H1 (cell line): ENCODE results near the gene ACTL7A. TPM values are rescaled to one million over a fixed set of nuclear protein-coding genes. Genes with fewer than 3 reads are reported as not detected.

Source experiments
- CTCF ChIA-PET: fragments of 300-600 bp; sonication (Branson Sonifier 250); formaldehyde crosslinking; loops from one replicate; lab custom pipeline; 2021; ENCODE audit not compliant: partially characterized antibody; lab: Charles Lee
- POLR2A ChIA-PET: fragments of 300-600 bp; sonication (Branson Sonifier 250); formaldehyde crosslinking; loops from one replicate; lab custom pipeline; 2021; ENCODE audit warnings: inconsistent platforms; ENCODE audit not compliant: partially characterized antibody; lab: Charles Lee
- DNase-seq, 2 experiments: peaks; one replicate each; pipeline versions ENCODE4 v3.0.0 to v3.0.0-alpha.2; 2010 to 2022; ENCODE audit warnings: low spot score in 2 of 2, low read depth in 1 of 2, mixed read lengths in 1 of 2
- FAIRE-seq: peaks from 2 replicates; lab custom pipeline; 2011; peaks lifted over from hg19 to GRCh38; lab: Jason Lieb, UNC
- H2AFZ ChIP-seq: 2 replicates; pipeline ENCODE4 v1.8.1; 2012; ENCODE audit warnings: low read length, inconsistent platforms
- H2AK5ac ChIP-seq: 2 replicates; pipeline ENCODE4 v1.6.1; 2013; ENCODE audit warnings: low read depth, low read length
- H2BK120ac ChIP-seq: replicated peaks from 2 replicates; pipeline ENCODE3; 2013; ENCODE audit warnings: low read depth, low read length, inconsistent platforms
- H2BK12ac ChIP-seq: 2 replicates; pipeline ENCODE4 v1.6.1; 2013; ENCODE audit warnings: low read depth, low read length
- H2BK15ac ChIP-seq: 2 replicates; pipeline ENCODE4 v1.6.1; 2013; ENCODE audit warnings: low read length
- H2BK20ac ChIP-seq: 2 replicates; pipeline ENCODE4 v1.6.1; 2013; ENCODE audit warnings: low read length
- H2BK5ac ChIP-seq: 2 replicates; pipeline ENCODE4 v1.6.1; 2013; ENCODE audit warnings: low read depth, low read length
- H3K14ac ChIP-seq: 2 replicates; pipeline ENCODE4 v1.6.1; 2013; ENCODE audit warnings: inconsistent platforms; ENCODE audit not compliant: insufficient read length
- H3K18ac ChIP-seq: 2 replicates; pipeline ENCODE4 v1.6.1; 2013; ENCODE audit warnings: low read length; ENCODE audit errors: extremely low read depth
- H3K23ac ChIP-seq: 2 replicates; pipeline ENCODE4 v1.6.1; 2013; ENCODE audit warnings: inconsistent platforms; ENCODE audit not compliant: insufficient read length
- H3K23me2 ChIP-seq: 2 replicates; pipeline ENCODE4 v1.6.1; 2013; ENCODE audit warnings: low read depth, low read length
- H3K27ac ChIP-seq: 2 replicates; pipeline ENCODE4 v1.6.1; 2011; ENCODE audit warnings: low read depth, low read length, inconsistent platforms
- H3K27me3 ChIP-seq, 4 experiments: replicated peaks in 1 of 4; 1 replicate in 1 of 4; 2 replicates in 3 of 4; pipeline versions ENCODE4 v1.6.1 to v1.8.1; 2011 to 2013; ENCODE audit warnings: low read length in 3 of 4, mild to moderate bottlenecking in 3 of 4, inconsistent platforms in 2 of 4, mixed read lengths in 2 of 4, moderate library complexity in 1 of 4; ENCODE audit not compliant: control insufficient read depth in 3 of 4, insufficient read depth in 3 of 4; ENCODE audit errors: extremely low read depth in 1 of 4
- H3K36me3 ChIP-seq, 4 experiments: 2 replicates each; pipeline versions ENCODE4 v1.6.1 to v1.8.1; 2011 to 2013; ENCODE audit warnings: mild to moderate bottlenecking in 4 of 4, low read length in 3 of 4, moderate library complexity in 2 of 4, control low read depth in 1 of 4, inconsistent platforms in 1 of 4; ENCODE audit not compliant: insufficient read depth in 4 of 4, control insufficient read depth in 2 of 4
- H3K4ac ChIP-seq: replicated peaks from 2 replicates; pipeline ENCODE3; 2013; ENCODE audit warnings: low read length, low read depth, mixed read lengths, inconsistent platforms; ENCODE audit not compliant: insufficient read length
- H3K4me1 ChIP-seq, 4 experiments: replicated peaks in 1 of 4; 1 replicate in 1 of 4; 2 replicates in 3 of 4; pipeline versions ENCODE4 v1.6.1 to v1.8.1; 2011 to 2013; ENCODE audit warnings: low read length in 3 of 4, inconsistent platforms in 2 of 4, mixed read lengths in 1 of 4; ENCODE audit not compliant: insufficient read depth in 4 of 4, control insufficient read depth in 3 of 4
- H3K4me2 ChIP-seq, 2 experiments: 2 replicates each; pipeline versions ENCODE4 v1.6.1 to v1.8.1; 2011 to 2013; ENCODE audit warnings: low read depth in 2 of 2, low read length in 2 of 2, control low read depth in 1 of 2, inconsistent platforms in 1 of 2, mild to moderate bottlenecking in 1 of 2; ENCODE audit not compliant: insufficient read depth in 1 of 2
- H3K4me3 ChIP-seq, 4 experiments: fragments of 200-600, 300-600 bp in 1 of 4; sonication (generic), shearing (Covaris generic), sonication (Bioruptor Twin) in 1 of 4; 2 replicates each; pipeline versions ENCODE4 v1.5.1 to v1.8.1; 2011 to 2016; ENCODE audit warnings: low read length in 4 of 4, low read depth in 3 of 4, control low read depth in 2 of 4, inconsistent platforms in 2 of 4, mild to moderate bottlenecking in 2 of 4, mixed read lengths in 1 of 4, moderate library complexity in 1 of 4; ENCODE audit not compliant: insufficient read depth in 2 of 4; ENCODE audit errors: extremely low read depth in 1 of 4
- H3K56ac ChIP-seq: replicated peaks from 2 replicates; pipeline ENCODE3; 2013; ENCODE audit warnings: low read depth, mild to moderate bottlenecking, mixed read lengths, low read length, inconsistent platforms; ENCODE audit not compliant: insufficient read length
- H3K79me1 ChIP-seq: 2 replicates; pipeline ENCODE4 v1.6.1; 2013; ENCODE audit warnings: low read depth, low read length, control low read depth
- H3K79me2 ChIP-seq, 2 experiments: 2 replicates each; pipeline versions ENCODE4 v1.6.1 to v1.8.1; 2012 to 2013; ENCODE audit warnings: low read length in 2 of 2, mild to moderate bottlenecking in 2 of 2, inconsistent platforms in 1 of 2; ENCODE audit not compliant: insufficient read depth in 2 of 2, control insufficient read depth in 1 of 2
- H3K9ac ChIP-seq, 4 experiments: replicated peaks in 1 of 4; 1 replicate in 1 of 4; 2 replicates in 3 of 4; pipeline versions ENCODE4 v1.6.1 to v1.8.1; 2011 to 2013; ENCODE audit warnings: low read depth in 3 of 4, low read length in 3 of 4, control low read depth in 2 of 4, mild to moderate bottlenecking in 2 of 4, moderate library complexity in 2 of 4, inconsistent platforms in 1 of 4; ENCODE audit errors: extremely low read depth in 1 of 4
- H3K9me3 ChIP-seq, 2 experiments: 2 replicates each; pipeline versions ENCODE4 v1.6.1 to v1.8.1; 2012 to 2013; ENCODE audit warnings: mild to moderate bottlenecking in 2 of 2, moderate library complexity in 2 of 2, control low read depth in 1 of 2, inconsistent platforms in 1 of 2, low read depth in 1 of 2, low read length in 1 of 2, mixed read lengths in 1 of 2; ENCODE audit not compliant: insufficient read depth in 2 of 2
- H4K20me1 ChIP-seq, 2 experiments: replicated peaks in 1 of 2; 2 replicates each; pipeline versions ENCODE3 to v1.8.1; 2011 to 2013; ENCODE audit warnings: inconsistent platforms in 2 of 2, low read length in 2 of 2, mild to moderate bottlenecking in 1 of 2; ENCODE audit not compliant: insufficient read depth in 2 of 2, control insufficient read depth in 1 of 2
- H4K5ac ChIP-seq: 2 replicates; pipeline ENCODE4 v1.6.1; 2013; ENCODE audit warnings: low read length, low read depth, mixed read lengths, inconsistent platforms; ENCODE audit not compliant: insufficient read length
- H4K8ac ChIP-seq: 2 replicates; pipeline ENCODE4 v1.8.0; 2013; ENCODE audit warnings: mild to moderate bottlenecking, moderate library complexity, low read length, inconsistent platforms; ENCODE audit not compliant: insufficient read depth; ENCODE audit errors: extremely low read depth
- H4K91ac ChIP-seq: replicated peaks from 2 replicates; pipeline ENCODE3; 2013; ENCODE audit warnings: low read length, mixed read lengths, inconsistent platforms; ENCODE audit not compliant: insufficient read length
- BRCA1 ChIP-seq: IDR thresholded peaks from 2 replicates; pipeline ENCODE4 v1.6.1; 2012; ENCODE audit warnings: low read depth, low read length, improper control_type of control experiment
- POU5F1 ChIP-seq: IDR thresholded peaks from 2 replicates; pipeline ENCODE4 v1.6.1; 2011; ENCODE audit warnings: low read depth, mild to moderate bottlenecking, low read length, moderate library complexity
- WGBS, 2 experiments: shearing (Covaris generic) in 1 of 2; methylation state at CpG; one replicate each; pipeline versions ENCODE4 v1.1.6 to v1.1.7; 2013 to 2015; ENCODE audit warnings: low lambda C conversion rate in 2 of 2, mixed read lengths in 2 of 2, inconsistent platforms in 1 of 2, low coverage in 1 of 2, missing lambda C conversion rate in 1 of 2; ENCODE audit not compliant: insufficient replicate concordance in 2 of 2, insufficient coverage in 1 of 2, insufficient read length in 1 of 2; ENCODE audit errors: extremely low coverage in 1 of 2, missing lambda C conversion rate in 1 of 2; 5-methylcytosine and 5-hydroxymethylcytosine counted together
- polyA plus RNA-seq, 7 experiments: library from polyadenylated mRNA; depleted of rRNA in 3 of 7; stranded (reverse) in 5 of 7; unstranded in 2 of 7; fragments of >200 nt in 5 of 7; fragments of 200-250 nt in 2 of 7; gene quantifications; 1 replicate in 5 of 7; 2 replicates in 1 of 7; 4 replicates in 1 of 7; pipeline versions ENCODE4 v1.2.1 to v1.2.3, GENCODE V29; 2011 to 2013; ENCODE audit warnings: missing spikeins in 2 of 7, mixed read lengths in 2 of 7
- total RNA-seq: library from RNA; stranded (reverse); fragmentation: NEBNext Ultra II Directional; extraction: Animal tissue kit (Norgen Biotek cat#: 25700); gene quantifications from 2 replicates; pipeline ENCODE4 v1.2.1, GENCODE V29; 2021

ACTL7A gene
- total and polyA plus RNA-seq, 2 of the 8 experiments (the other 6 are each of a cell fraction or from before 2014, with no cell fraction given) = not detected

- 0 out of 4 replicates have a peak, but pooled peaks cover 0 to 3% of the 10 kb centered on the region in 2 experiments for H3K9me3 ChIP-seq
- H3K4me2 ChIP-seq = no peak overlapping the region
- H3K4me3 ChIP-seq = no peak overlapping the region
- no peaks in the 10 kb centered on the region for H4K20me1 ChIP-seq
- no peak overlapping the region for H3K23ac ChIP-seq
- no peaks in the 10 kb centered on the region for H3K36me3 ChIP-seq
- no peak overlapping the region for H3K18ac ChIP-seq
- H3K27ac ChIP-seq = no peak overlapping the region
- ChIA-PET POLR2A (no interaction called here), CTCF (no interaction called here)
- H4K8ac ChIP-seq = no peak overlapping the region
- no peak overlapping the region for H4K5ac ChIP-seq
- no peaks in the 10 kb centered on the region for H3K79me2 ChIP-seq
- H3K23me2 ChIP-seq = no peaks in the 10 kb centered on the region
- H4K91ac ChIP-seq = no peak overlapping the region
- no peak overlapping the region for H2BK120ac ChIP-seq
- no peaks in the 10 kb centered on the region for H3K79me1 ChIP-seq
- no peak overlapping the region for H2AK5ac ChIP-seq
- no peak overlapping the region for H2BK15ac ChIP-seq
- H2AFZ ChIP-seq = no peak overlapping the region
- no peak for FAIRE-seq
- H3K27me3 ChIP-seq = no peaks in the 10 kb centered on the region
- no peak overlapping the region for H2BK5ac ChIP-seq
- H3K14ac ChIP-seq = no peak overlapping the region
- no peaks in the 10 kb centered on the region for H3K4me1 ChIP-seq
- no peak for DNase-seq
- 84% methylated on average over 2 of the region's 2 CpGs; no CpG with 5 or more reads in 1 of the 2 experiments for WGBS, 2 experiments
- no peak overlapping the region for H3K56ac ChIP-seq
- no peak overlapping the region for H3K9ac ChIP-seq
- no peak overlapping the region for H2BK20ac ChIP-seq
- no peak overlapping the region for H2BK12ac ChIP-seq
- TF ChIP-seq BRCA1 = no peak
- no peak for TF ChIP-seq POU5F1
- no peak overlapping the region for H3K4ac ChIP-seq
Observed at GRCh38 chr9:108830272-108830671, 31.8 kb upstream of the ACTL7A start.
